ENCODE results near the gene CLDN24. TPM values are rescaled to one million over a fixed set of nuclear protein-coding genes. Genes with fewer than 3 reads are reported as not detected.

The CLDN24 gene
- total and polyA plus RNA-seq, 7 donors, result not detected

DNA sequence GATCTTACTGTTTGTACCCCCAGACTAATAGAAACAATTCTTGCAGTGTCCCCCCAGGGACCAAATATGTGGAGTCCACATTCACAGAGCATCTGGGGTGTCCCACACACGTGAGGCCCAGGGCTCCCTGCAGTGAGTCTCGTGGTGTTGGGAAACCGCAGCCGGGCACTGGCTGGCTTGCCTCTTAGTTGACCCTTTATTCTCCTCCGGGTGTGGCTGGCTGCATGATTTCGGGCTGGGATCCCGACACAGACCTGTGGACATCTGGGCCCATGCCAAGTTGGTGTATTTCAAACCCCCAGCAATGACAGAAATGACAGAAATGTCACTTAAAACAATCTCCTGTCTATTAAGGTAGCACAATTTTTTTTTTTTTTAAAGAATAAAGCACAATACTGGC lies 15.6 kb upstream of the CLDN24 start:
- H3K9me3 ChIP-seq, result no peaks in the 10 kb centered on the region
- no peak overlapping the region for H3K4me3 ChIP-seq
- WGBS, 2 donors, result 43 to 85% methylated on average over 7 of the region's 7 CpGs
- no peak overlapping the region for H3K27ac ChIP-seq
- H3K36me3 ChIP-seq, result no peaks in the 10 kb centered on the region
- TF ChIP-seq EP300 (IDR thresholded peaks at IDR 0.05) (no peak), POLR2AphosphoS5 (IDR thresholded peaks at IDR 0.05) (no peak), POLR2A (IDR thresholded peaks at IDR 0.05) (no peak)
- TF ChIP-seq, protein P1, sequence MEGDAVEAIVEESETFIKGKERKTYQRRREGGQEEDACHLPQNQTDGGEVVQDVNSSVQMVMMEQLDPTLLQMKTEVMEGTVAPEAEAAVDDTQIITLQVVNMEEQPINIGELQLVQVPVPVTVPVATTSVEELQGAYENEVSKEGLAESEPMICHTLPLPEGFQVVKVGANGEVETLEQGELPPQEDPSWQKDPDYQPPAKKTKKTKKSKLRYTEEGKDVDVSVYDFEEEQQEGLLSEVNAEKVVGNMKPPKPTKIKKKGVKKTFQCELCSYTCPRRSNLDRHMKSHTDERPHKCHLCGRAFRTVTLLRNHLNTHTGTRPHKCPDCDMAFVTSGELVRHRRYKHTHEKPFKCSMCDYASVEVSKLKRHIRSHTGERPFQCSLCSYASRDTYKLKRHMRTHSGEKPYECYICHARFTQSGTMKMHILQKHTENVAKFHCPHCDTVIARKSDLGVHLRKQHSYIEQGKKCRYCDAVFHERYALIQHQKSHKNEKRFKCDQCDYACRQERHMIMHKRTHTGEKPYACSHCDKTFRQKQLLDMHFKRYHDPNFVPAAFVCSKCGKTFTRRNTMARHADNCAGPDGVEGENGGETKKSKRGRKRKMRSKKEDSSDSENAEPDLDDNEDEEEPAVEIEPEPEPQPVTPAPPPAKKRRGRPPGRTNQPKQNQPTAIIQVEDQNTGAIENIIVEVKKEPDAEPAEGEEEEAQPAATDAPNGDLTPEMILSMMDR (IDR thresholded peaks at IDR 0.05), result no peak
- DNase-seq, result no peak
- intact Hi-C loops (cut with DNase I), result no loop called here
- H3K4me1 ChIP-seq, result peaks cover 0 to 3% (median 0%) of the 10 kb centered on the region in 4 donors
- peaks cover 0 to 15% (median 0%) of the 10 kb centered on the region in 3 donors for H3K27me3 ChIP-seq

DNA sequence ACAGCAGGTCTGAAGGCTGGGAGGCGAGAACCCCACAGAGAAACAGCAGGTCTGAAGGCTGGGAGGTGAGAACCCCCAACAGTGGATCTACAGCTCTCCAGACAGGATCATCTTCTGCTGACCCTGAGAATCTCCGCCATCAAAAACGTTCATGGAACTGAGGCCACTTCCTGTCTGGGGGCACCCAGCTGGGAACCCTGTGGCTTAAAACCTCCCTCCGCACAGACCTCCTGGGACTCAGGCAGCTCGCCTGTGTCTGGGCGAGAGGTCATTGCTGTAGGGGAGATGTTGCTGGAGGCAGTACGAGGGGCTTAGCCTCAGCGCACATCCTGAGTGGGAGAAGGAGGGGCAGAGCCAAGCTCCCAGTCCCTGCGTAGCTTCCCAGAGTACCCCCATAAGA lies 15.1 kb upstream of the CLDN24 start:
- WGBS, 2 donors, result 86% methylated on average over 9 of the region's 9 CpGs
- Histone ChIP-seq H3K4me3 (no peak overlapping the region), H3K36me3 (no peaks in the 10 kb centered on the region), H3K4me1 (no peaks in the 10 kb centered on the region), H3K27me3 (peaks cover 0 to 10% (median 0%) of the 10 kb centered on the region in 3 donors), H3K27ac (no peak overlapping the region), H3K9me3 (no peaks in the 10 kb centered on the region)
- TF ChIP-seq POLR2A (IDR thresholded peaks at IDR 0.05), result no peak
- TF ChIP-seq POLR2AphosphoS5 (IDR thresholded peaks at IDR 0.05), result no peak
- TF ChIP-seq, protein P1 (IDR thresholded peaks at IDR 0.05), result no peak
- no peak for TF ChIP-seq EP300 (IDR thresholded peaks at IDR 0.05)
- intact Hi-C loops (cut with DNase I), result no loop called here
- DNase-seq, result no peak

DNA sequence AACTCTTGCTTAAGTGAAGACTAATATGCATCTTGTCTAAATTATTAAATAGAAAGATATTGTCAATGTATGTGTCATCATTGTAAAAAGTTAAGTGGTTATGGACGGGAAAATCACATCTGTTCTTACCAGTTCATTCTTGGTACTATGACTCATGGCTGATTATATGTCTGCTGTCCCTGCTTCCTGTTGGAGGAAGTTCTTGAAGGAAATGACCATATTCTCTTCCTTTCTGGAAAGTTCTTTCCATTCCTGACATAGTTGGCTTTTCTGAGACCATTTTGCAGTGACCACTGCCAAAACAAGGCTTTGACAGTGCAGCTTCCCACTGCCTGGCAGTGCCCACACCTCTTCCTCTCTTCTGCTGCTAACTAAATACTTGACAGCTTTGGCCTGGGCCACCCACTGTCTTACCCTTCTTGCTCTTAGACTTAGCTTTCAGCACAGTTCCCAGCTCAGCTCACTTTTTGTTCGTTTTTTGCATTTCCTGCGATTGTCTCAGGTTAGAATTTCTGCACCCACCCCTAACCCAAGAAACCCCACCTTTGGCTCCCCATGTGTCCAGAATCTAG lies 13.2 kb upstream of the CLDN24 start:
- Histone ChIP-seq H3K9me3 (no peaks in the 10 kb centered on the region), H3K27ac (no peak overlapping the region), H3K27me3 (peaks cover 0 to 8% (median 0%) of the 10 kb centered on the region in 3 donors), H3K36me3 (no peaks in the 10 kb centered on the region), H3K4me3 (no peak overlapping the region), H3K4me1 (no peaks in the 10 kb centered on the region)
- 65 to 69% methylated on average over 3 of the region's 3 CpGs for WGBS, 2 donors
- TF ChIP-seq POLR2AphosphoS5 (IDR thresholded peaks at IDR 0.05) (no peak), EP300 (IDR thresholded peaks at IDR 0.05) (no peak), POLR2A (IDR thresholded peaks at IDR 0.05) (no peak)
- TF ChIP-seq, protein P1 (IDR thresholded peaks at IDR 0.05), result no peak
- intact Hi-C loops (cut with DNase I), result no loop called here
- no peak for DNase-seq

DNA sequence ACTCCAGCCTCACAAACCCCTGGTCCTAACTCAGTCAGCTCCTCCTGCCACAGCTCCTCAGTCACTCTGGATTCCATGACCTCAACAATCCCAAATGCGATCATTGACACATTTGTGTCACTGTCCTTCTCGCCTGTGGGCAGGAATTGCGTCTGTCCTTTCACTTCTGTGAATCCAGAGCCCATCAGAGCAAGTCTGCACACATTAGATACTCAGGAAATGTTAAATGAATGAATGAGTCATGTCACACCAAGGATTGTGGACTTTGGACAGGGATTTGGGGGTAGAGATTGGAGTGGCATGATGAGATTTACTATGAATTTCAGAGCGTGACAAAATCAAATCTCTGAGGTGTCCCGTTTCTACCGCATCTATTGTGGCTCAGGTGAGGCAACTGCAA lies 11.8 kb upstream of the CLDN24 start:
- no peak for DNase-seq
- TF ChIP-seq EP300 (IDR thresholded peaks at IDR 0.05), result no peak
- TF ChIP-seq POLR2A (IDR thresholded peaks at IDR 0.05), result no peak

DNA sequence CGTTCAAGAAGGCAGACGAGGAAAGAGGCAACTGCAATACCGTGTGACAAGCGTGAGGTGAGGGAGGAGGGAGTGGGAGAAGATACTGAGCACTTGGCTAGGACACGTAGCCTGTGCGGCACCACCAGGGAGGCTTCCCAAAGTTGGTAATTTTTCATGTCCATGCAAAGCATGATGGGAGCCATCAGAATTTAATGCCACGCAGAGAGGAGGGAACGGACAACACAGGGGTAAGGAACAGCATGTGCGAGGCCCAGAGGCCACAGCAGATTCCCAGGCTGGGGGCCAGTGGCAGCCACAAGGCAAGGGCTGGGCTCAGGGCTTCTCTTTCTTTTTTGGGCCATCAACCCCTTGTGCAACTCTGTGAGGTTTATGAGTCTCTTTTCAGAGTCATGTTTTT lies 11.0 kb upstream of the CLDN24 start:
- no peaks in the 10 kb centered on the region for H3K4me1 ChIP-seq
- H3K27ac ChIP-seq, result no peak overlapping the region
- TF ChIP-seq POLR2AphosphoS5 (IDR thresholded peaks at IDR 0.05) (no peak), POLR2A (IDR thresholded peaks at IDR 0.05) (no peak), EP300 (IDR thresholded peaks at IDR 0.05) (no peak)
- TF ChIP-seq, protein P1 (IDR thresholded peaks at IDR 0.05), result no peak
- DNase-seq, result no peak
- no peaks in the 10 kb centered on the region for H3K9me3 ChIP-seq
- H3K27me3 ChIP-seq, result peaks cover 0 to 8% (median 0%) of the 10 kb centered on the region in 3 donors
- intact Hi-C loops (cut with DNase I), result no loop called here
- no peak overlapping the region for H3K4me3 ChIP-seq
- H3K36me3 ChIP-seq, result no peaks in the 10 kb centered on the region
- 92 to 94% methylated on average over 9 of the region's 9 CpGs for WGBS, 2 donors

More for the DNA sequence above, 11.8 kb upstream of the CLDN24 start:
- H3K27ac ChIP-seq, result no peak overlapping the region
- no peaks in the 10 kb centered on the region for H3K36me3 ChIP-seq
- intact Hi-C loops (cut with DNase I), result no loop called here
- peaks cover 0 to 8% (median 0%) of the 10 kb centered on the region in 3 donors for H3K27me3 ChIP-seq
- no peak overlapping the region for H3K4me3 ChIP-seq
- H3K4me1 ChIP-seq, result no peaks in the 10 kb centered on the region
- H3K9me3 ChIP-seq, result no peaks in the 10 kb centered on the region
- 29 to 76% methylated on average over 6 of the region's 6 CpGs for WGBS, 2 donors
